T-helper 1 cell treated with Interleukin-12 subunit alpha and Interleukin-12 subunit beta and Interleukin-4 antibody, amounts not matched to agents 30 μg/mL and 1 μg/mL, for 36 hours (primary cell): ENCODE data around the gene ARHGEF3.
"Not testable (repeated sequence)": the region's sequence is repeated elsewhere in the genome, so short reads cannot be mapped to it uniquely, and the experiment has no call there.

Source experiments
- H3K27ac Mint-ChIP-seq: one replicate; pipeline ENCODE4 v1.8.0; 2021; ENCODE audit warnings: mild to moderate bottlenecking, mixed read lengths
- H3K27me3 Mint-ChIP-seq: one replicate; pipeline ENCODE4 v1.8.0; 2021; ENCODE audit warnings: low read depth, mixed read lengths
- H3K36me3 Mint-ChIP-seq: one replicate; pipeline ENCODE4 v1.8.0; 2021; ENCODE audit warnings: low read depth, mixed read lengths
- H3K4me1 Mint-ChIP-seq: one replicate; pipeline ENCODE4 v1.8.0; 2021; ENCODE audit warnings: low read depth, mixed read lengths
- H3K4me3 Mint-ChIP-seq: one replicate; pipeline ENCODE4 v1.8.0; 2021; ENCODE audit warnings: mild to moderate bottlenecking, moderate library complexity, mixed read lengths
- H3K9me3 Mint-ChIP-seq: one replicate; pipeline ENCODE4 v1.8.0; 2021; ENCODE audit warnings: mixed read lengths

The ARHGEF3 gene

GRCh38 chr3:56759532-56759931, 42.2 kb downstream of the ARHGEF3 start:
- Mint-ChIP-seq H3K27ac (peak overlapping the region; percentile 83), H3K27me3 (no peaks in the 10 kb centered on the region), H3K4me3 (peak overlapping the region; percentile 25), H3K9me3 (no peaks in the 10 kb centered on the region), H3K4me1 (peaks cover 65% of the 10 kb centered on the region), H3K36me3 (peaks cover 68% of the 10 kb centered on the region)

DNA sequence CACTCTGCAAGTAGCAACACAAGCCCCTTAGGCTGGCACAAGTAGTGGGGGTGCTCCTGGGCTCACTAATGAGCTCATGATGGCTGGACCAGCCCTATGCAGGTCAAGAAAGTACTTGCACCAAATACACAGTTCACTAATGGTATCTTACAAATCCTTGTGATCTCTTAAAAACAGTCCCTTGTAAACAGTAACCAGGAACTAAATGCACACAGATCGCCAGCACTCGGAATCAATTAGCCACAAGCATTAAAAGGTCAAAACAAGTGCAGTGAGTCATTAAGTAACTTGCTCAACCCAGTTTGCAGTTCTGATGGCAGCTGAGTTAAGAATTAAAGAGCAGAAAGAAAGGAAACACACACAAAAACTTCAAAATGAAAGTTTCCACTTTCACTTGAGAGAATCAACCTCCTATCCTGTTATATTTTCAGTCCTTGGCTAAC, 43.2 kb downstream of the ARHGEF3 start:
- no peaks in the 10 kb centered on the region for H3K27me3 Mint-ChIP-seq
- H3K9me3 Mint-ChIP-seq, result no peaks in the 10 kb centered on the region
- peaks cover 71% of the 10 kb centered on the region for H3K4me1 Mint-ChIP-seq
- H3K27ac Mint-ChIP-seq, result peak overlapping the region; percentile 83
- peaks cover 66% of the 10 kb centered on the region for H3K36me3 Mint-ChIP-seq
- peak overlapping the region; percentile 61 for H3K4me3 Mint-ChIP-seq

DNA sequence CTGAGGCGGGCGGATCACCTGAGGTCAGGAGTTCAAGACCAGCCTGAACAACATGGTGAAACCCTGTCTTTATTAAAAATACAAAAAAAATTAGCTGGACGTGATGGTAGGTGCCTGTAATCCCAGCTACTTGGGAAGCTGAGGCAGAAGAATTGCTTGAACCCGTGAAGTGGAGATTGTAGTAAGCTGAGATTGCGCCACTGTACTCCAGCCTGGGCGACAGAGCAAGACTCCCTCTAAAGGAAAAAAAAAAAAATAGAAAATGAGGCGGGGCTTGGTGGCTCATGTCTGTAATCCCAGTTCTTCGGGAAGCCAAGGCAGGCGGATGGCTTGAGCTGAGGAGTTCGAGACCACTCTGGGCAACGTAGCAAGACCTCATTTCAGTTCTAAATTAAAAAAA, 43.7 kb downstream of the ARHGEF3 start:
- H3K27me3 Mint-ChIP-seq, result not testable (repeated sequence)

DNA sequence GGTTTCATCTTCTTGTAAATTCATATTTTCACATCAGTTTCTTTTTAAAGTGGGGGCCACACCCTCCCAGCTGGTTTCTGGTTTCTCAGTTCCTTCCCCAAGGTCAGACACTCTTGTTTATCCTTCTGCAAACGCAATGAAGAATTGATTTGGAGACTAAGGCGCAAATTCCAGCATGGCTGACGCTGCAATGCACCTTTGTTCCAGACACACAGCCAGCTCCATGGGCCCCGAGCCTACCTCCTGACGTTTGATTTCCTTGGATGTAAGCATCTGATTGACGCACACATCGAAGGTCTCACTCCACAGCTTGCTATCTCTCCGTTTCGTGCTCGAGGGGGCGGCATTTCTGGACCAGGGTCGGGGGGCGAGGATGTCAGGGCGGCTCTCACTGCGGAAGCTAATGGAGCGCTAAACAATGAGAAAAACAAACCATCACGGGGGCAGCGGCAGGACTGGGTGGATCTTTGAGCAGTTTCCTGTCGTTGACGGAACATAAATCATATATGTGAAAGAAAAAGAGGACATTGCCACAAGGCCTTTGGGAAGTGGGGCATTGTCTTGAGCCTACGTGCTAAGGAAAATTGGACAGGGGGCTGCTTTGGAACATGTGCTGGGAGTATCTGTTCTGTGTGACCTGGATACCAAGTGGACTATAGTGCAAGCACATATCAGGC, 46.9 kb downstream of the ARHGEF3 start:
- Mint-ChIP-seq H3K9me3 (peaks cover 3% of the 10 kb centered on the region), H3K4me3 (peak overlapping the region; percentile 94), H3K27me3 (no peaks in the 10 kb centered on the region), H3K27ac (peak overlapping the region; percentile 98), H3K36me3 (peaks cover 68% of the 10 kb centered on the region), H3K4me1 (peaks cover 74% of the 10 kb centered on the region)

More for the DNA sequence above, 43.7 kb downstream of the ARHGEF3 start:
- not testable (repeated sequence) for H3K27ac Mint-ChIP-seq, H3K4me3 Mint-ChIP-seq, H3K9me3 Mint-ChIP-seq
- H3K4me1 Mint-ChIP-seq, result peaks cover 74% of the 10 kb centered on the region
- H3K36me3 Mint-ChIP-seq, result peaks cover 68% of the 10 kb centered on the region

DNA sequence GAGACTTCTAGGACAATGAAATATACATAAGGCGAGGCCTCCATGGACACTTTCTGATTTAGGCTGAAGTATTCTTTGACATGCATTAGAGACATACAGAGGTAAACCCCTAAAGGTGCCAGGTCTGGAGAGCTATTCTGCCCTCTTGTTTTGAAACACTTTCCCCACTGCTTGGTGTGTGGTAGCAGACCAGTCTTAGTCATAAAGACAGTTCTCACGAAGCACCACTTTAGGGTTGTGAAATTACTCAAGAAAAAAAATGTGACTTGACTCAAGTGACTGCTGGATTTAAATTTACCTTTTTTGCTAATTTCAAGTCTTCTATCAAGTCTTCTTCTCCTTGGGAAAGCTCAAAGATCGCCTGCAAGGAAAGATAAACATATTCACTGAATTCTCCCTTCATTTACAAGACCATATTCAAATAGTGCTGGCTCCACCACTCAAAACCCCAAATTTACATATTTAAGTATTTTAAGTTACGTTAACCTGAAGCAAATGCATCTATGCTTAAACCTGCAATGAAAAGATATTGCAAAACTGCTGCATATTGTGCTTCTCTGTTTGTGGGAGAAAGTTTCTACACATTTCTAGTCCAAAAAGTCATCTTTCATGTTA, 48.4 kb downstream of the ARHGEF3 start:
- Mint-ChIP-seq H3K4me3 (peak overlapping the region; percentile 48), H3K36me3 (peaks cover 73% of the 10 kb centered on the region), H3K27ac (peak overlapping the region; percentile 71), H3K27me3 (no peaks in the 10 kb centered on the region), H3K9me3 (peaks cover 6% of the 10 kb centered on the region), H3K4me1 (peaks cover 60% of the 10 kb centered on the region)

DNA sequence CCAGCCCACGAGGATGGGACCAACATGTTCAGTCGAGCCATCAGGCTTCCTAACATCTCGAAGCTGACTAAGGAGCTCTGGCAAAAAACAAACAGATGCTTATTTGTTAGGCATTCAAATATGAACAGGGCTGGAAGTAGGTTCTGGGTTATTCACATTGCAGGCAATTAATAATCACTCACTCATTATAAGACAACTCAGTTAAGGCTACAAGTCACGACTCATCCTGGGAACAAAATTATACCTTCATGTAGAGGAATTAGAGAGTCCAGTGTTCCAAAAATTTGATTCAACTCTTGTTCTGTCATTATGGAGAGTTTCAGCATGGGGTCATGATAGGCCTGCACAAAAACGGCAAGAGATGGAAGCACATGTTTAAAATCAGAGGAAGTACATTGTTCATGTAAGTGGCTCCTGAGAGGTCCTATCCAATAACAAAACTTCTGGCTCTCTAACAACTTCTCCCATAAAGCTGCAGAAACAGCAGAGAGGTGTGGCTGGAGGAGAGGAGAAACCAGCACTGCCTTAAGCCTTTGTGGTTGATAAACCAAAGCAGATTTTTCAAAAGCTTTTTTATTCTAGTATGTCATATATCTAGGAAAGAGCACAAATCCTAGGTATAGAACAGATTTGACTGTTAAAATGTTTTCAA, 50.6 kb downstream of the ARHGEF3 start:
- H3K36me3 Mint-ChIP-seq, result peaks cover 81% of the 10 kb centered on the region
- no peak overlapping the region for H3K27ac Mint-ChIP-seq
- H3K4me1 Mint-ChIP-seq, result peaks cover 49% of the 10 kb centered on the region
- H3K9me3 Mint-ChIP-seq, result peaks cover 6% of the 10 kb centered on the region
- H3K4me3 Mint-ChIP-seq, result no peak overlapping the region
- H3K27me3 Mint-ChIP-seq, result no peaks in the 10 kb centered on the region

DNA sequence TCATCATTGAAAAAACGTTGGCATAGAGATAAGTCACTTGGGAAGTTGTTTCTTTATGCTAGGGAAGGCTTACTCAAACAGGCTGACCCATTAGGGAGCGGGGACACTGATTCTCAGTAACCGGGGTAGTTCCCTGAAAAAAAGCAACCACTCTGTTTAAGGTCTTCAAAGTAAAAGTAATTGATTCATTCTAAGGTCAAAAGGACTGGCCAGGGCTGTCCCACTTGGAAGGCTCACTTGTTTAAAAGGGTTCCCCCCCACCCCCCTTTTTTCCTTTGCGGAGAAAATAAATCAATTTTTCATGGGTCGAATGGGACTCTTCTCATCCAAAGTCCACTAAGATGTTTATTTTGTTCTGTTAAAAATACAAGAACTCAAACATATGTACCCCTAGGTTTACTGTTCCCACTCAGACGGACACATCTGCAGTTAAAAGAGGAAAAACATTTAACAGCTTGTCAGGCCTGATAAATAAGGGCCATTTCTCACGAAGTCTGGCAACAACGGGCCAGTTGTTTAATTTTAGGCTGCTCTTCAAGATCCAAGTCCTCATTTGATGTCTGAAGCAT, 53.0 kb downstream of the ARHGEF3 start:
- Mint-ChIP-seq H3K4me3 (no peak overlapping the region), H3K27ac (peak overlapping the region; percentile 41), H3K36me3 (peaks cover 79% of the 10 kb centered on the region), H3K4me1 (peaks cover 36% of the 10 kb centered on the region), H3K9me3 (peaks cover 6% of the 10 kb centered on the region), H3K27me3 (no peaks in the 10 kb centered on the region)

DNA sequence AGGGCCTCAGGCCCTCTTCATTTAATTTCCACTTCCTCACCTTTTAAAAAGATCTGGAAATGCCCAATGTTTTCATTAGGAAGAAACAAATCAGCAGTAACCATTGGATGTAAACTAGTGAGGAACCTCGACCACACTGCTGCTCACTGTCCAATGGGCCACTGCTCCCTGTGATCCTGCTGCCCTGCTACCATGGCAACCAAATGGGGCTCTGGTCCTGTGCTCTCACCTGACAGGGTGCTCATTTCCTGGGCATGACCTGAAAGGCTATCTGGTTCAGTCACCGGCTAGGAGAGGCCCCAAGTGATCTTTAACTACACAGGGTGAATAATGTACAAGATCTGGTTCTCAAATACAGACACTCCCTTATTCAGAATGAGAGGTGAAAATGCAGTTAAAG, 54.6 kb downstream of the ARHGEF3 start:
- Mint-ChIP-seq H3K9me3 (peaks cover 6% of the 10 kb centered on the region), H3K27me3 (no peaks in the 10 kb centered on the region), H3K4me1 (peaks cover 25% of the 10 kb centered on the region), H3K4me3 (no peak overlapping the region), H3K36me3 (peaks cover 76% of the 10 kb centered on the region), H3K27ac (no peak overlapping the region)

GRCh38 chr3:56744016-56744415, 57.7 kb downstream of the ARHGEF3 start:
- Mint-ChIP-seq H3K4me3 (no peak overlapping the region), H3K9me3 (no peaks in the 10 kb centered on the region), H3K27ac (peak overlapping the region; percentile 1), H3K27me3 (no peaks in the 10 kb centered on the region), H3K36me3 (peaks cover 65% of the 10 kb centered on the region), H3K4me1 (peaks cover 14% of the 10 kb centered on the region)

- no peaks in the 10 kb centered on the region for H3K27me3 Mint-ChIP-seq
- no peak overlapping the region for H3K4me3 Mint-ChIP-seq
- no peaks in the 10 kb centered on the region for H3K9me3 Mint-ChIP-seq
- peaks cover 59% of the 10 kb centered on the region for H3K36me3 Mint-ChIP-seq
- no peak overlapping the region for H3K27ac Mint-ChIP-seq
- H3K4me1 Mint-ChIP-seq, result peaks cover 14% of the 10 kb centered on the region
These were observed 58.9 kb downstream of the ARHGEF3 start for GRCh38 chr3:56742887-56743286.

DNA sequence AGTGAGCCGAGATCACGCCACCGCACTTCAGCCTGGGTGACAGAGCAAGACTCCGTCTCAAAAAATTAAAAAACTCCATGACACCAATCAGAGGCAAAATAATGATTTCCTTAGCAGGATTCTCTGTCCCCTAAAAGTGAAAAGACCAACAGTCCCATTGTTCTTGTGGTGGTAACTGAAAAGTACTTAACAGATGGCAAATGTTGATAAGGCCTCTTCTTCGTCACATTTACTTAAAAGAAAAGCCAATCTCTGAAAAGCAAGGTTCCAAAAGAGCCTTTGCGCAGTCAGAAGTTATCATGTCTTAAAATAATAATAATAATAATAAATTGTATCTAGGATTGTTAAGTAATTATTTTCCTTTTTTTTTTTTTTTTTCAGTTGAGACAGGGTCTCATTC, 62.7 kb downstream of the ARHGEF3 start:
- no peaks in the 10 kb centered on the region for H3K9me3 Mint-ChIP-seq
- peaks cover 23% of the 10 kb centered on the region for H3K4me1 Mint-ChIP-seq
- no peaks in the 10 kb centered on the region for H3K27me3 Mint-ChIP-seq
- H3K4me3 Mint-ChIP-seq, result no peak overlapping the region
- H3K36me3 Mint-ChIP-seq, result peaks cover 60% of the 10 kb centered on the region
- no peak overlapping the region for H3K27ac Mint-ChIP-seq

GRCh38 chr3:56737006-56737405, 64.7 kb downstream of the ARHGEF3 start:
- Mint-ChIP-seq H3K4me3 (no peak overlapping the region), H3K4me1 (peaks cover 23% of the 10 kb centered on the region), H3K27me3 (no peaks in the 10 kb centered on the region), H3K27ac (no peak overlapping the region), H3K9me3 (no peaks in the 10 kb centered on the region), H3K36me3 (peaks cover 55% of the 10 kb centered on the region)

DNA sequence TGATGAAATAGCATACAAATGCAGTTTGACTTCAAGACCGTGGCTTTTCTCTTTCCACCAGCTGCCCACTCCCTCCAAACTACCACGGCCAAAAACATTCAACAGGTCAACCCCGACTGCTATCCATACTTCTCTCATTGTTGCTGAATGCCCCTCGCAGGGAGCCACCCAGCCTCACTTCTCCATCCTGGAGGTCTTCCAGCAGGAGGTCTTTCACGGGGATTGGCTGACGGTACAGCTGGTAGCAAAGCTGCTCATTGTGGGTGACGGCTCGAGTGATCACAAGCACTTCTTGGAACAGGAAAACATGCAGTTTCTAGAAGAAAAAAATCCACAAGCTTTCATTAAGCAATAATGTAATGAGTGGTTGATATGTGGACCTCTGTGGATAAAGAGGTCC, 69.6 kb downstream of the ARHGEF3 start:
- H3K36me3 Mint-ChIP-seq, result peaks cover 75% of the 10 kb centered on the region
- peak overlapping the region; percentile 74 for H3K27ac Mint-ChIP-seq
- H3K4me3 Mint-ChIP-seq, result no peak overlapping the region
- no peaks in the 10 kb centered on the region for H3K9me3 Mint-ChIP-seq
- H3K27me3 Mint-ChIP-seq, result no peaks in the 10 kb centered on the region
- H3K4me1 Mint-ChIP-seq, result peaks cover 53% of the 10 kb centered on the region

DNA sequence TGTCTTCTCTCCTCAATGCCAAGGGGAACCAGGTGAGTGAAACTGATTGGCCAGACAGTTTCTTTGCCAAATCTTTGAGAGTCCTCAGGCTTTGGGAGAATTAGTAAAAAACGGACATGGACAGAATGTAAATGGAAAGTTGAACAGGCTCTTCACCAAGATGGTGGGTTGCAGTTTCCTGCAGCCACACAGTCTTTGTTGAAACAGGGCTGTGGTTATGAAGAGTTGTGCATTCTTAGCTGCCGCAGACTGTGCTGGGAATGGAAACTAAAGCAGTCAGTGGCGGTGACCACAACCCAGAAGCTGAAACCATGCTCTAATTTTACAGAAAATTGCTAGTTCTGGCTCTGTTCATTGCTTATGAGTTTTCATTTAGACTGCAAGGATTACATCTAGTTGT, 76.6 kb downstream of the ARHGEF3 start:
- peak overlapping the region; percentile 92 for H3K27ac Mint-ChIP-seq
- H3K9me3 Mint-ChIP-seq, result no peaks in the 10 kb centered on the region
- no peaks in the 10 kb centered on the region for H3K27me3 Mint-ChIP-seq
- H3K4me1 Mint-ChIP-seq, result peaks cover 67% of the 10 kb centered on the region
- peaks cover 76% of the 10 kb centered on the region for H3K36me3 Mint-ChIP-seq
- H3K4me3 Mint-ChIP-seq, result peak overlapping the region; percentile 74

DNA sequence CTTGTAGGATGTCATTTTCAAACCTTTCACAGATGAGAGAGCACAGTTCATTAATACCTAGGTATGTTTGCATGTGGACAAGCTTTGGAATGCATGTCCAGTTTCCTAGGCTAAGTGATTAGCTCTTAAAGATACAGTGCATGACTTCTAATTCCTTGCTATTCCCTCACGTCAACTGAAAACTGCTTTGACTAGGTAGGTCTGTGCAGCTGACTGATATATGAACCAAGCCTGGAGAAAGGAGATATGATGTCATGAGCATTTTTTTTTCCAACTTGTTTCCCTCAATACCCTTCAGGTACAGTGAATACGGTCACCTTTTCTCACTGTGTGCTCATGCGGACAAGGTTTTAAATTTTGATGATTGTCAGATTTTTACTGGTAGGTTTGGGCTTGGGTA, 77.1 kb downstream of the ARHGEF3 start:
- peaks cover 76% of the 10 kb centered on the region for H3K36me3 Mint-ChIP-seq
- peaks cover 69% of the 10 kb centered on the region for H3K4me1 Mint-ChIP-seq
- H3K9me3 Mint-ChIP-seq, result no peaks in the 10 kb centered on the region
- no peaks in the 10 kb centered on the region for H3K27me3 Mint-ChIP-seq
- H3K4me3 Mint-ChIP-seq, result peak overlapping the region; percentile 74
- H3K27ac Mint-ChIP-seq, result peak overlapping the region; percentile 92
